HG02623 (cell line): Measurements from ENCODE around the gene PDS5A.
"Not testable (repeated sequence)": the region's sequence is repeated elsewhere in the genome, so short reads cannot be mapped to it uniquely, and the experiment has no call there.

Source experiments
- ATAC-seq: cut with Tn5 transposase; IDR thresholded peaks from one replicate; pipeline ENCODE4 v1.9.1; 2021; ENCODE audit warnings: moderate library complexity; ENCODE audit not compliant: unreplicated experiment

The PDS5A gene

DNA sequence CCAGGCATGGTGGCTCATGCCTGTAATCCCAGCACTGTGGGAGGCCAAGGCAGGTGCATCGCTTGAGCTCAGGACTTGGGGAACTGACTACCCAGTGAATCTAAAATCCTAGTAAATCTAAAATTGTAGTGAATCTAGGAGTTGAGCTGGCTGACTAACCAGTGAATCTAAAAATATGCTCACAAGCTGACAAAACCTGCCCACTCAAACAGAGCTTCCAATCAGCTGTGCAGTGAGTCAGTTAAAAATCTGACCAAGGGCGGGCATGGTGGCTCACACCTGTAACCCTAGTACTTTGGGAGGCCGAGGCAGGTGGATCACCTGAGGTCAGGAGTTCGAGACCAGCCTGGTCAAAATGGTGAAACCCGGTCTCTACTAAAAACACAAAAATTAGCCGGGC, 72.7 kb downstream of the PDS5A start:
- ATAC-seq, result not testable (repeated sequence)

DNA sequence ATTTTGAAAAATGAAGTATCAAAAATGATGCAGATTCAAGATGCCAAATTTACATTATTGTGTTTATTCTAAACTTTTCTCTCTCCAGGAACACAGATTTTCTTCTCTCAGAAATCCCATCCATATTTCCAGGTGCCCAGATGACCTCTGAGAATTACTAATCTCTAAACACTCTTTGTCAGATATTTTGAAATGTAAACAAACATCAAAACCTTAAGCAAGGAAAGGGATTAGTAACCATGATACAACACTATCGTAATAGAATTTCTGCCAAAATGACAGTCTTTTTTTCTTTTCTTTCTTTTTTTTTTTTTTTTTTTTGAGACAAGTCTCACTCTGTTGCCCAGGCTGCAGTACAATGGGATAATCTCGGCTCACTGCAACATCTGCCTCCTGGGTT, 76.7 kb downstream of the PDS5A start:
- no peak for ATAC-seq

DNA sequence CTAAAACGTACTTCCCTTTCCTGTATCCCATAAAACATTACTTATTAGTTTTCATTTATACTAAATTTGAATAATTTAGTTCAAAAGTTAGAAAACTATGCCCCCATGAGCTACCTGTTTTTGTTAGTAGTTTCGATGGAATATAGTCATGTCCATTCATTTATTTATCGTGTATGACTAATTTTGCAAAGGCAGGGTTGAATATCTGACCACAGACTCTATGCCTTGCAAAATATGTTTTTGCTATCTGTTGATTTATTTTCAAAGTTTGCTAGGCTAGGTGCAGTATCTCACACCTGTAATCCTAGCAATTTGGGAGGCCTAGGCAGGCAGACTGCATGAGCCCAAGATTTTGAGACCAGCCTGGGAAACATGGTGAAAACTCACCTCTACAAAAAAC, 78.4 kb downstream of the PDS5A start:
- no peak for ATAC-seq

DNA sequence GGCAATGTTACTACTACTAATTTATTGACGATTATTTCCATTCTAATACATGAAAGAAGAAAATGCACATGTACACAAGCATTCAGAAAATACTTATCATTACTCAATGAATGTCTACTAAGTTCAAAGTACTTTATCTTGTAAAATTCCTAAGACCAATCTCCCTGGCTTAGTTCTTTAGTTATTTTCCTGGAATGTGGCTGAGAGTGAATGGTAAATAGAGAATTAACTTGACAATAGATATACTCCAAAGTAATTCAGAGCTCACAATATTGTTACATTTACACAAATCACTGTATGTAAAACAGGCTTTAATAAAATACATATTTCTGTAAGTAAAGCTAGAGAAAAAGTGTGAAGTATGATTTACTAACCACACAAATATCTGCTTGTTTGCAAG, 79.7 kb downstream of the PDS5A start:
- no peak for ATAC-seq

DNA sequence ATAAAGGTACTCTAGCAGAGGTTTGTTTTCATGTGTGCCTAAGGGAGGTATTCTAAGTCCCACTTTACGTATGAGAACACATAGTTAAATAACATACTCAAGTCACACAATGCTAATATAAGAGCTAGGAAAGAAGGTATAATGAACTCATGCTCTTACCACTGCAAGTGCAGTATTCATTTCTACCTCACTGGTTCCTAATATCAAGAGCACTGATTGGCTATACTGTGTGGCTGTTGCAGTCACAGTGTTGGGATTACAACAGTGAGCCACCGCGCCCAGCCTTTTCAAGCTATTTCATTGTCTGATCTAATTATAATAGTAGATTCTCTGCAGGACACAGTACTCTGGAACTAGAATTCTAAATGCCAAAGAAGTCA, 84.0 kb downstream of the PDS5A start:
- no peak for ATAC-seq

DNA sequence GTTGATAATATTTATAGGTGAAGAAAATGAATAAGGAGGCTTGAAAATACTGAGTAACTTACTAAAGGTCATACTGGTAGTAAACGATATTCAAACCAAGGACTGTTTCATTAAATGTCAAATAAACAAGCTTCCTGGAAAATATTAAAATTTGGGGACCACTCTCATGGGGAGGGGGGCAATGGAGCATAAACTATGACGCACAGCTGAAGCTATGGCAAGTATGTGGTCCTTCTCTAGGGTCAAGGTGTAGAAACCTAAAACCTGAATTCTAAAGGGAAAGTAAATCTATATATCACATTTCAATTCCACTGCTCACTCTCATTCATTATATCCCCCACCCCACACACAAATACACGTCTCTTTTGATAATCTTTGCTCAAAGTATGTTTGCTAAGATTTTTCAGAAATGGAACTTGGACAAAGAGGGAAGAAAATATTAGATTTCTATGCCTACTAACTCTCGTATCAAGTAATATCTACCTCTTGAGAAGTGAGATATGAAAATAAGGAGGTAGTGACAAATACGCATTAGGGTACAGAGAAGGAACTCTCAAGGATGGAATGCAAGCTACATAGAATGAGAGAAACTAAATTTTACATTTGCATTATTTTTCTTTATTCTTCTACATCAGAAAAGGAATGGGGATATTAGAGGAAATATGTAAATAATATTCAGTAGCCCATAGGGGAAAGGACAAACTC, 84.6 kb downstream of the PDS5A start:
- no peak for ATAC-seq

DNA sequence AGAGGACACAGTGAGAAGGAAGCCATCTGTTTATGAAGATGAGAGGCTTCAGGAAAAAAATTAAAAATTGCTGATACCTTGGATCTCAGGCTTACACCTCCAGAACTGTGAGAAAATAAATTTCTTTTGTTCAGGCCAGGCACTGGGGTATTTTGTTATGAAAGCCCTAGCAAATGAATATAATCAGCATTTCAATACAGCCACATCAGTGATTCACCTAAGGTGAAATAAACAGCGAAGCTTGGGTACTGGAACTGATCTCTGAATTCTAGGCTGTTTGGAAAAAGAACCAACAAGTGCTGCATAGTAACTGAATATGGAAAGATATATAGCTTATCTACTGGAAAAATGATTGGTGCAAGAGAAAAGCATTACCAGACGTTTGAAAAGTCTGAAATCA, 88.5 kb downstream of the PDS5A start:
- no peak for ATAC-seq

DNA sequence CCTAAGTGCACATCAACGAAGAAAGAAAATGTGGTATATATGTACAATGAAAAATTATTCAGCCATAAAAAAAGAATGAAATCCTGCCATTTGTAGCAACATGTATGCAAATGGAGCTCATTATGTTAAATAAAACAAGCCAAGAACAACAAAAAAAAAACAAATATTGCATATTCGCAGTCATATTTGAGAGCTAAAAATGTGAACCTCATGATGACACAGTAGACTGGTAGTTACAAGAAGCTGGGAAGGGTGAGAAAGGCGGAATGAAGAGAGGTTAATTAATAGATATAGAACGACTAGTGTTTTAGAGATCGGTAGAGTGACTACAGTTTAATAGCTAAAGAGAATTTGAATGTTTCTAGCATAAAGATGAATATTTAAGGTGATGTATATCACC, 89.2 kb downstream of the PDS5A start:
- ATAC-seq, result no peak

DNA sequence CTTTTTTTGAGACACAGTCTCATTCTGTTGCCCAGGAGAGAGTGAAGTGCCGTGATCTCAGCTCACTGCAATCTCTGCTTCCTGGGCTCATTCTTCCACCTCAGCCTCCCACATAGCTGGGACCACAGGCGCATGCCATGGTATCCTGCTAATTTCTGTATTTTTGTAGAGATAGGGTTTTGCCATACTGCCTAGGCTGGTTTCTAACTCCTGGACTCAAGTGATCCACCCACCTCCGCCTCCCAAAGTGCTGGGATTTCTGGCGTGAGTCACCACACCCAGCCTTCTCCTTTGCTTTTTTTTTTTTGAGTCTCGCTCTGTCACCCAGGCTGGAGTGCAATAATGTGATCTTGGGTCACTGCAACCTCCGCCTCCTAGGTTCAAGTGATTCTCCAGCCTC, 94.1 kb downstream of the PDS5A start:
- ATAC-seq, result no peak

DNA sequence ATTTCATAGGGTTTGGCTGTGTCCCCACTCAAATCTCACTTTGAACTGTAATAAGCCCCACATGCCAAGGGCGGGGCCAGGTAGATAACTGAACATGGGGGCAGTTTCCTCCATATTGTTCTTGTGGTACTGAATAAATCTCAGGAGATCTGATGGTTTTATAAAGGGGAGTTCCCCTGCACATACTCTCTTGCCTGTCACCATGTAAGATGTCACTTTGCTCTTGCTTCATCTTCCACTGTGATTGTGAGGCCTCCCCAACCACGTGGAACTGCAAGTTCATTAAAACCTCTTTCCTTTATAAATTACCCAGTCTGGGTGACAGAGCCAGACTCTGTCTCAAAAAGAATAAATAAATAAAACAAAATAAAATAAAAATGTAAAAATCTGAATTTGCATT, 95.9 kb downstream of the PDS5A start:
- ATAC-seq, result no peak

DNA sequence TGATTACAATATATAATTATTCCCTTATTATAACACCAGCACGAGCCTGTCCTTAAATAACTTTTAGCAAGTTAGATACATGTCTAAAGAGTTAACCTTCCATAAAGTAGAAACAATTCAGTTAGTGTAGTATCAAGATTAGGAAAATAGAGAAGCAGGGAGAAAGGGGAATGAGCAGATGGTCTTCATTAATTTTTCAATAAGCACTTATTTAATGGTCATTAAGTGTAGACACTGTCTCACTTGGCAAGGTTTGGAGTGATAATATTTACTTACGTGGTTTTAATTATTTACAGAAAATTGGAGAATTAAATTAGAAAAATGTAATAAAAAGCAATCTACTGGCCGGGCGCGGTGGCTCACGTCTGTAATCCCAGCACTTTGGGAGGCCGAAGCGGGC, 99.7 kb downstream of the PDS5A start:
- ATAC-seq, result no peak

DNA sequence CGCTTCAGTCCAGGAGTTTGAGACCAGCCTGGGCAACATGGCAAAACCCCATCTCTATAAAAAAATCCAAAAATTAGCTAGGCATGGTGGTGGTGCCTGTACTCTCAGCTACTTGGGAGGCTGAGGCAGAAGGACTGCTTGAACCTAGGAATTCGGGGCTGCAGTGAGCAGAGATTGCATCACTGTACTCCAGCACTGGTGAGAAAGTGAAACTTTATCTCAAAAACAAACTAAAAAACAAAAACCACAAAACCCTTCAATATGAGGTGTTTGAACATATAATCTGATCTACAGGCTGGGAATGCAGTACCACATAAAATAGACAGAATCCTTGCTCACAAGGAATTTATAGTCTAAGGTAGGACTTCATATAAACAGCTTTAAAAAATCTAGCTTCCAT, 103.9 kb downstream of the PDS5A start:
- ATAC-seq, result no peak

DNA sequence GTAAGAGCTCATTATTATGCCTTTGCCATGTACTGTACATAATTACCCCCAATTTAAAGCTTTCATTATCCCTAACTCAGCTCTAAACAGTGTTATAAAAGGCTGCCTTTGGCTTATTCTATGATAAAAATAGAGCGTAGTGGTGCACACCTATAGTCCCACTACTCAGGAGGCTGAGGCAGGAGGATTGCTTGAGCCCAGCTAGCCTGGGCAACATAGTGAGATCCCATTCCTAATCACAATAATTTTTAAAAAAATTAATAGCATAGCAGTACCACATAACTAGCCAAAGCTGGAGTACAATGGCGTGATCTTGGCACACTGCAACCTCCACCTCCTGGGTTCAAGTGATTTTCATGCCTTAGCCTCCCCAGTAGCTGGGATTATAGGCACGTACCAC, 112.4 kb downstream of the PDS5A start:
- ATAC-seq, result no peak

DNA sequence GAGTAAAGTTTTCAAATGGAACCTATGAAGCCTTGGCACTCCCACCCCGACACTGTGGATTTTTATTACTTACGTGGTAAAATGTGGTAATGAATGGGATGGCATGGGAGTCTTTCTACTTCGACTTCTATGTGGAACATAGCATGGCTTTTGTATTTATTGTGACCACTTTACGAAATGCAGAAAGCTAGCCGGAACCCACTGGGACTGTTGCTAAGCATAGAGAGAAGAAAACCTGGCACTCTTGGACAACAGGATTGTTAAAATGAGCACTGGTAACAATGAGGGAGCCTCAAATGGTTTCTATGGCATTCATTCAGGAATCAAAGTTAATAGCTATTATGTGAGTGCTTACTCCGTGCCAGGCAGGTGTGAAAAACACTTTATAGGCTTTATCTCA, 113.3 kb downstream of the PDS5A start:
- no peak for ATAC-seq

DNA sequence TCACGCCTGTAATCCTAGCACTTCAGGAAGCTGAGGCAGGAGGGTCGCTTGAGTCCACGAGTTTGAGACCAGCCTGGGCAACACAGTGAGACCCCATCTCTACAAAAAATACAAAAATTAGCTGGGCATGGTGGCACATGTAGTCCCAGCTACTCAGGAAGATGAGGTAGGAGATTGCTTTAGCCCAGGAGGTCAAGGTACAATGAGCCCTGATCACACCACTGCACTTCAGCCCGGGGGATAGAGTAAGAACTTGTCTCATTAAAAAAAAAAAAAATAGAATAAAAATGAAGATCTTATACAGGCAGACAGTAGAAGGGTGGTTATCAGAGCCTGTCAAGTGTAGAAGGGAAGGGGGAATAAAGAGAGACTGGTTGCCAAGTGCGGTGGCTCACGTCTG, 116.9 kb downstream of the PDS5A start:
- no peak for ATAC-seq

DNA sequence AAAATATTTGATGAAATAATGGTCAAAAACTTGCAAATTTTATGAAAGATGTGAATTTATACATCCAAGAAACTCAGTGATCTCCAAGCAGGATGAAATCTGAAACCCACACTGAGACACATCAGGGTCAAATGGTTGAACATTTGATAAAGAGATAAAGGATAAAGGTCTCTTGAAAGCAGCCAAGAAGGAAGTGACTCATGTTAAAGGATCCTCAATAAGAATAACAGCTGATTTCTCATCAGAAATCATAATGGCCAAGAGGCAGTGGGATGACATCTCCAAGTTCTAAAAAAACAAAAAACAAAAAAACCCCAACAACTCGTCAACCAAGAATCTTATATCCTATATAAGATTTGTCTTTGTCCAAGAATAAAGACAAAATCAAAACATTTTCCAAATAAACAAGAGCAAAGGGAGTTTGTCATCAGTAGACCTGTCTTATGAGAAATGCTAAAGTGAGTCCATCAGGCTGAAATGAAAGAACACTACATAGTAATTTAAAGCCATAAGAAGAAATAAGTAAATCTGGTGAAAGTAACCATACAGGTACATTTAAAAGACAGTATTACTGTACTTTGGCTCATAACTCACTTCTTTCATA, 121.7 kb downstream of the PDS5A start:
- ATAC-seq, result no peak

DNA sequence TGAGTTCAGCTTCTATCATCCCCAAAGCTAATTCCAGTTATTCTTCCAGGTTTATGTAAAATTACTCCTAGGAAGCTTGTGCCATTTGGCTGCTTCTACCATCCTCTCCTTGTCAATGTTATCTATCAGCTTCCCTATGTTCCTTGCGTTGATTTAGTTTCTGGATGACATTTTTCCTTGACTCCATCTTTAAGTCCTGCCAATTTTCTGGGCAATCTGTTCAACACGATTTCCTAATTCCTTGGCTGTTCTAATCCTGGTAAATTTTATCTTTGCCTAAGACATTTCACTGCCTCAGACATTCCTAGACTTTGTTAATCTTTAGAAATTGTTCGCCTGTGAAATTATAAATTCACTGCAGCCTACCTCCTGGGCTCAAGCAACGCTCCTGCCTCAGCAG, 125.1 kb downstream of the PDS5A start:
- no peak for ATAC-seq

DNA sequence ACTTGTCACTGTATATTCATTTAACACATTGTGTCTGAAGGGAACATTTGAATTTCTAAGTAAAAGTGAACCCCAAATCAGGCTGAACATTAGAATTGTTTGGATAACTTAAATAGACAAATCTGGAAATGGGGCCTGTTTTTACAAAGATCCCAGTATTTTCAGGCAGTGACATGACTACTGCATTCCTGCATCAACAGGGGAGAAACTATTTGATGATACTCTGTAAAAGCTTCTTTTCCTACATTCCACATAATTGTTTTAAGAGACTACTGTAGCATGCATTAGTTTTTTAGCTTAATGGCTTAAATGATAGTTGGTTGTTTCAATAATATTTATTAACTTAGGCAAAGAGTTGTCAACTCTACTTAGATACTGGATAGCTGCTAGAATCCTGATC, 127.0 kb downstream of the PDS5A start:
- ATAC-seq, result no peak

DNA sequence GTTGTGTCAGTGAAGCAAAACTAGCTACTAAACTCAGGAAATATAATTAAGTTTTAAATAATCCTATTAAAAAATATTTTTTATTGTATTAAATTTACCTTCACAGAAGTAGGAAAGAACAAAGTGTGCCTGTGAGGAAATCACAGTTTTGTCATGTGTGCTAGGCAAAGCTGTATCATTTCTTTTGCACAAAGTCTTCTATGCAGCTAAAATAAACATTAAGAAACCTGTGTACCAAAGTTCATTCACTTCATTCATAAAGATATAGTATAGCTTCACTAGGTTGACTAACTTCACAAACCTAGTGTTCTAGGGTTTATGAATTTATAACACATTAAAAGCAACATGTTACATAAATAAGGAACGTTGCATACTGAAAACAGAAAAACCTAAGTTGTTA, 131.0 kb downstream of the PDS5A start:
- ATAC-seq, result no peak

DNA sequence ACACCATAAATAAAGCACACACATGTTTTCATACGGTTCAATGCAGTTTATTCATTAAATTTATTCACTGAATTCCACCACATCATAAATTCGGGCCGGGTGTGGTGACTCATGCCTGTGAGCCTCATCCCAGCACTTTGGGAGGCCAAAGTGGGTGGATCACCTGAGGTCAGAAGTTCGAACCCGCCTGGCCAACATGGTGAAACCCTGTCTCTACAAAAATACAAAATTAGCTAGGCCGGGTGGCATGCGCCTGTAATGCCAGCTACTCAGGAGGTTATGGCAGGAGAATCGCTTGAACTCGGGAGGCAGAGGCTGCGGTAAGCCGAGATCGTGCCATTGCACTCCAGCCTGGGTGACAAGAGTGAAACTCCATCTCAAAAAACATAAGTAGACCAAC, 131.6 kb downstream of the PDS5A start:
- ATAC-seq, result no peak

DNA sequence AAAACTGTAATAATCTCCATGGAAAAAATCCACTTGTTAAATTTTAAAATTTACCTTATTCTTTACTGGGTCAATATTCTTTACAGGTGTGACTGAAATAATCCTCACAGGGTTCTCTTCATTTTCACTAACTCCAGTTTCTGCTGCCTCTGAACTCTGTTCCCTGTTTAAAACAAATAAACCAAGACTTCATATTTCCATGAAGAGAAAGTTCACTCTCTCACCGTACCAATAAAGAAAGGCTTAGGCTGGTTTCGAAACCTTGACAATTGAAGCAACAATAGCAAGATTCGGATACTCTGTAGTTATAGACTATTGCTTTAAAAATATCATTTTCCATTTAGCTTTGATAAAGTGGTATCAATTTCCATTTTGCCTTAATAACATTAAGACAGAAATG, 135.8 kb downstream of the PDS5A start:
- ATAC-seq, result no peak

DNA sequence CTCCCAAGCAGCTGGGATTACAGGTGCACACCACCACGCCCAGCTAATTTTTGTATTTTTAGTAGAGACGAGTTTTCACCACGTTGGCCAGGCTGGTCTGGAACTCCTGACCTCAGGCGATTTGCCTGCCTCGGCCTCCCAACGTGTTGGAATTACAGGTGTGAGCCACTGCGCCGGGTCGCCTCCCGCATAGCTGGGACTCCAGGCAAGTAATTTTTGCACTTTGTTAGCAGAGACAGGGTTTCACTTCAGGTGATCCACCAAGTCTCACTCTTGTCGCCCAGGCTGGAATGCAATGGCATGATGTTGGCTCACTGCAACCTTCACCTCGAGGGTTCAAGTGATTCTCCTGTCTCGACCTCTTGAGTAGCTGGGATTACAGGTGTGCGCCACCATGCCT, 137.2 kb downstream of the PDS5A start:
- ATAC-seq, result not testable (repeated sequence)

DNA sequence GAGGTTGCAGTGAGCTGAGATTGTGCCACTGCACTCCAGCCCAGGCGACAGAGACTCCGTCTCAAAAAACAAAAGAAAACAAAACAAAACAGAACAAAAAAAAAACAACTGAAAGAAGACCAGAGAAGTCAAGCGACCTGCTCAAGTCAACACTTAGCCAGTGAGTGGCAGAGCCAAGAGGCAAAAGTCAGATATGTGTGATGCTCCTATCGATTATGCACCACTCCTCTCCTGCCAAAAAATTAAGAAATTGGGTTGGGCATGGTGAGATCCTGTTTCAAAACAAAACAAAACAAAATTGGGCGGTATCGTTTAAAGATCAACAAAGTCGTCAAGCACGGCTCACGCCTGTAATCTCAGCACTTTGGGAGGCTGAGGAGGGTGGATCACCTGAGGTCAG, 137.7 kb downstream of the PDS5A start:
- no peak for ATAC-seq
